HepG2 (cell line): ENCODE measurements around the gene TP53TG5. TPM values are rescaled to one million over a fixed set of nuclear protein-coding genes. Genes with fewer than 3 reads are reported as not detected.
A peak's percentile ranks its signal among the peaks of the same experiment; 100 is the strongest.

Experiments
- CHCHD3 ChIP-seq: sonication (generic); formaldehyde crosslinking; IDR thresholded peaks from 2 replicates; pipeline ENCODE4 v1.8.0; 2022; ENCODE audit warnings: mild to moderate bottlenecking, missing genetic modification reagents, moderate library complexity
- ETV5 ChIP-seq: IDR thresholded peaks from 2 replicates; pipeline ENCODE4 v1.6.1; 2018; ENCODE audit warnings: missing biosample characterization, missing genetic modification reagents, inconsistent platforms, borderline replicate concordance
- KAT7 ChIP-seq: IDR thresholded peaks from 2 replicates; pipeline ENCODE4 v1.6.1; 2018; ENCODE audit warnings: borderline replicate concordance, missing compliant biosample characterization
- MLLT10 ChIP-seq: sonication (generic); formaldehyde crosslinking; IDR thresholded peaks from 2 replicates; pipeline ENCODE4 v1.4.0; 2020; ENCODE audit warnings: missing genetic modification reagents
- MTF2 ChIP-seq: sonication (generic); formaldehyde crosslinking; IDR thresholded peaks from 2 replicates; pipeline ENCODE4 v1.5.0; 2020; ENCODE audit warnings: missing genetic modification reagents, borderline replicate concordance
- MYPOP ChIP-seq: sonication (generic); formaldehyde crosslinking; IDR thresholded peaks from 2 replicates; pipeline ENCODE4 v1.8.1; 2023; ENCODE audit warnings: mild to moderate bottlenecking, moderate library complexity, missing genetic modification reagents
- RCOR2 ChIP-seq: IDR thresholded peaks from 2 replicates; pipeline ENCODE4 v1.6.1; 2016; ENCODE audit warnings: missing biosample characterization, missing genetic modification reagents
- USF2 ChIP-seq, 2 experiments: sonication (generic) in 1 of 2; formaldehyde crosslinking in 1 of 2; IDR thresholded peaks; 2 replicates each; pipeline versions ENCODE4 v1.5.1 to v1.6.1; 2011 to 2020; ENCODE audit warnings: borderline replicate concordance in 1 of 2, low read depth in 1 of 2, low read length in 1 of 2, mild to moderate bottlenecking in 1 of 2, missing genetic modification reagents in 1 of 2, moderate library complexity in 1 of 2
- ZNF224 ChIP-seq: sonication (generic); formaldehyde crosslinking; IDR thresholded peaks from 2 replicates; pipeline ENCODE4 v1.5.0; 2020; ENCODE audit warnings: mild to moderate bottlenecking, missing genetic modification reagents
- ZNF615 ChIP-seq: sonication (generic); formaldehyde crosslinking; IDR thresholded peaks from 2 replicates; pipeline ENCODE4 v1.5.0; 2020; ENCODE audit warnings: mild to moderate bottlenecking, missing genetic modification reagents, borderline replicate concordance
- ZNF761 ChIP-seq: sonication (generic); formaldehyde crosslinking; conservative IDR thresholded peaks from 2 replicates; pipeline ENCODE4 v1.4.0; 2020; ENCODE audit warnings: mild to moderate bottlenecking, missing genetic modification reagents
- polyA plus RNA-seq, 8 experiments: library from polyadenylated mRNA; depleted of rRNA in 3 of 8; stranded (reverse) in 7 of 8; unstranded in 1 of 8; fragments of >200 nt; fragmentation: Illumina TruSeq in 4 of 8; extraction: Trizol in 4 of 8; gene quantifications; 2 replicates each; pipeline versions ENCODE4 v1.2.1 to v1.2.3, GENCODE V29; 2011 to 2016; ENCODE audit warnings: low read depth in 4 of 8, missing spikeins in 1 of 8, mixed read lengths in 1 of 8; ENCODE audit not compliant: insufficient read depth in 1 of 8
- total RNA-seq, 5 experiments: library from RNA; depleted of rRNA; stranded (reverse); fragments of >200 nt; fragmentation: Illumina TruSeq; extraction: Trizol; gene quantifications; 2 replicates each; pipeline ENCODE4 v1.2.3, GENCODE V29; 2016; ENCODE audit warnings: low read depth in 1 of 5
- TF ChIP-seq, protein P1 (sequence below): sonication (generic); formaldehyde crosslinking; IDR thresholded peaks from 2 replicates; pipeline ENCODE4 v1.4.0; 2020; ENCODE audit warnings: mild to moderate bottlenecking, missing genetic modification reagents
- TF ChIP-seq, protein P2 (sequence below): sonication (generic); formaldehyde crosslinking; IDR thresholded peaks from 2 replicates; pipeline ENCODE4 v1.4.0; 2020; ENCODE audit warnings: mild to moderate bottlenecking, missing genetic modification reagents
- TF ChIP-seq, protein P3 (sequence below): sonication (generic); formaldehyde crosslinking; IDR thresholded peaks from 2 replicates; pipeline ENCODE4 v1.4.0; 2020; ENCODE audit warnings: missing genetic modification reagents, mild to moderate bottlenecking, borderline replicate concordance
- TF ChIP-seq, protein P4 (sequence below): sonication (generic); formaldehyde crosslinking; IDR thresholded peaks from 2 replicates; pipeline ENCODE4 v1.4.0; 2020; ENCODE audit warnings: missing genetic modification reagents, mild to moderate bottlenecking, borderline replicate concordance

The TP53TG5 gene
- total and polyA plus RNA-seq, 2 of the 13 experiments (the other 11 are each of a cell fraction or from before 2014, with no cell fraction given) = 0.11 TPM; not detected in 1

DNA sequence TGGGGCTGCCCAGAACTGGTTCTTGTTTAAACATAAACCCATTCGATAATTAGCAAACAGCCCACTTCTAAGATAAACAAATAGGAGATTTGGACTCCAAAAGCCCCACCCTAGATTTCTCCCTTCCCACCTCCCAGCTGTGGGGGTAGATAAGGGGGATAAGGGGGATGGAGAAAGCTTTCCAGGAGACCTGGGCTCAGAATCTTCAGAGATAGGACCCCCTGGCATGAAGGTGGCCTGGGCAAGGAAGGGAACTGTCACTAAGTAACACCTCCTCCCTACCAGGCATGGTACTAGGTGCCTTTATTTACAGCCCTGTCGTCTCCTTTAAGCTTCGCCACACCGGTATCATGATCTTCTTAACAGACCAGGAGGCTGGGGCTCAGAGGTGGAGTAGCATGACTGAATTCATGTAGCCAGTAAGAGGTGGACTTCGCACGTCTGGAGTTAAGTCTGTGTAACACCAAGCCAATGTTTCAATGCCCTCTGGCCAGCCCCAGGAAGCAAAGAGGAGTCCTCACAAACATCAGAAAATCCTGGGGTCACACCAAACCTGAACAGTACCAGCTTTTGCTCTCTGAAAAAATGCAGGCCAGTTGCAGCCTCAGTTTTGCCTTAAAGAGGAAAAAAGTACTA is 34.5 kb downstream of the TP53TG5 start (continued):
- TF ChIP-seq, protein P1, sequence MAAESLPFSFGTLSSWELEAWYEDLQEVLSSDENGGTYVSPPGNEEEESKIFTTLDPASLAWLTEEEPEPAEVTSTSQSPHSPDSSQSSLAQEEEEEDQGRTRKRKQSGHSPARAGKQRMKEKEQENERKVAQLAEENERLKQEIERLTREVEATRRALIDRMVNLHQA (CRISPR knock-in tag) = no peak
- TF ChIP-seq MTF2 (CRISPR knock-in tag) (no peak), ETV5 (CRISPR knock-in tag) (0 out of 2 replicates have a peak, but pooled peaks have one; percentile 11), ZNF761 (no peak), MYPOP (no peak), USF2 (IDR thresholded peaks at IDR 0.05; ENCODE audit: low read depth, low read length) (no peak), USF2 (CRISPR knock-in tag; IDR thresholded peaks at IDR 0.05; ENCODE audit: borderline replicate concordance) (0 out of 2 replicates have a peak, but pooled peaks have one; percentile 22), ZNF615 (no peak), KAT7 (peak; percentile 66; the same call in 1 of the 2 replicates), MLLT10 (CRISPR knock-in tag) (no peak), CHCHD3 (CRISPR knock-in tag) (no peak), RCOR2 (CRISPR knock-in tag) (no peak), ZNF224 (CRISPR knock-in tag) (no peak; the same call in 1 of the 2 replicates)
- TF ChIP-seq, protein P2, sequence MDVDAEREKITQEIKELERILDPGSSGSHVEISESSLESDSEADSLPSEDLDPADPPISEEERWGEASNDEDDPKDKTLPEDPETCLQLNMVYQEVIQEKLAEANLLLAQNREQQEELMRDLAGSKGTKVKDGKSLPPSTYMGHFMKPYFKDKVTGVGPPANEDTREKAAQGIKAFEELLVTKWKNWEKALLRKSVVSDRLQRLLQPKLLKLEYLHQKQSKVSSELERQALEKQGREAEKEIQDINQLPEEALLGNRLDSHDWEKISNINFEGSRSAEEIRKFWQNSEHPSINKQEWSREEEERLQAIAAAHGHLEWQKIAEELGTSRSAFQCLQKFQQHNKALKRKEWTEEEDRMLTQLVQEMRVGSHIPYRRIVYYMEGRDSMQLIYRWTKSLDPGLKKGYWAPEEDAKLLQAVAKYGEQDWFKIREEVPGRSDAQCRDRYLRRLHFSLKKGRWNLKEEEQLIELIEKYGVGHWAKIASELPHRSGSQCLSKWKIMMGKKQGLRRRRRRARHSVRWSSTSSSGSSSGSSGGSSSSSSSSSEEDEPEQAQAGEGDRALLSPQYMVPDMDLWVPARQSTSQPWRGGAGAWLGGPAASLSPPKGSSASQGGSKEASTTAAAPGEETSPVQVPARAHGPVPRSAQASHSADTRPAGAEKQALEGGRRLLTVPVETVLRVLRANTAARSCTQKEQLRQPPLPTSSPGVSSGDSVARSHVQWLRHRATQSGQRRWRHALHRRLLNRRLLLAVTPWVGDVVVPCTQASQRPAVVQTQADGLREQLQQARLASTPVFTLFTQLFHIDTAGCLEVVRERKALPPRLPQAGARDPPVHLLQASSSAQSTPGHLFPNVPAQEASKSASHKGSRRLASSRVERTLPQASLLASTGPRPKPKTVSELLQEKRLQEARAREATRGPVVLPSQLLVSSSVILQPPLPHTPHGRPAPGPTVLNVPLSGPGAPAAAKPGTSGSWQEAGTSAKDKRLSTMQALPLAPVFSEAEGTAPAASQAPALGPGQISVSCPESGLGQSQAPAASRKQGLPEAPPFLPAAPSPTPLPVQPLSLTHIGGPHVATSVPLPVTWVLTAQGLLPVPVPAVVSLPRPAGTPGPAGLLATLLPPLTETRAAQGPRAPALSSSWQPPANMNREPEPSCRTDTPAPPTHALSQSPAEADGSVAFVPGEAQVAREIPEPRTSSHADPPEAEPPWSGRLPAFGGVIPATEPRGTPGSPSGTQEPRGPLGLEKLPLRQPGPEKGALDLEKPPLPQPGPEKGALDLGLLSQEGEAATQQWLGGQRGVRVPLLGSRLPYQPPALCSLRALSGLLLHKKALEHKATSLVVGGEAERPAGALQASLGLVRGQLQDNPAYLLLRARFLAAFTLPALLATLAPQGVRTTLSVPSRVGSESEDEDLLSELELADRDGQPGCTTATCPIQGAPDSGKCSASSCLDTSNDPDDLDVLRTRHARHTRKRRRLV (CRISPR knock-in tag) = no peak
- TF ChIP-seq, protein P3, sequence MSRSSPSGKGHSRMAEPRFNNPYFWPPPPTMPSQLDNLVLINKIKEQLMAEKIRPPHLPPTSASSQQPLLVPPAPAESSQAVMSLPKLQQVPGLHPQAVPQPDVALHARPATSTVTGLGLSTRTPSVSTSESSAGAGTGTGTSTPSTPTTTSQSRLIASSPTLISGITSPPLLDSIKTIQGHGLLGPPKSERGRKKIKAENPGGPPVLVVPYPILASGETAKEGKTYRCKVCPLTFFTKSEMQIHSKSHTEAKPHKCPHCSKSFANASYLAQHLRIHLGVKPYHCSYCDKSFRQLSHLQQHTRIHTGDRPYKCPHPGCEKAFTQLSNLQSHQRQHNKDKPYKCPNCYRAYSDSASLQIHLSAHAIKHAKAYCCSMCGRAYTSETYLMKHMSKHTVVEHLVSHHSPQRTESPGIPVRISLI (CRISPR knock-in tag) = no peak
- TF ChIP-seq, protein P4, sequence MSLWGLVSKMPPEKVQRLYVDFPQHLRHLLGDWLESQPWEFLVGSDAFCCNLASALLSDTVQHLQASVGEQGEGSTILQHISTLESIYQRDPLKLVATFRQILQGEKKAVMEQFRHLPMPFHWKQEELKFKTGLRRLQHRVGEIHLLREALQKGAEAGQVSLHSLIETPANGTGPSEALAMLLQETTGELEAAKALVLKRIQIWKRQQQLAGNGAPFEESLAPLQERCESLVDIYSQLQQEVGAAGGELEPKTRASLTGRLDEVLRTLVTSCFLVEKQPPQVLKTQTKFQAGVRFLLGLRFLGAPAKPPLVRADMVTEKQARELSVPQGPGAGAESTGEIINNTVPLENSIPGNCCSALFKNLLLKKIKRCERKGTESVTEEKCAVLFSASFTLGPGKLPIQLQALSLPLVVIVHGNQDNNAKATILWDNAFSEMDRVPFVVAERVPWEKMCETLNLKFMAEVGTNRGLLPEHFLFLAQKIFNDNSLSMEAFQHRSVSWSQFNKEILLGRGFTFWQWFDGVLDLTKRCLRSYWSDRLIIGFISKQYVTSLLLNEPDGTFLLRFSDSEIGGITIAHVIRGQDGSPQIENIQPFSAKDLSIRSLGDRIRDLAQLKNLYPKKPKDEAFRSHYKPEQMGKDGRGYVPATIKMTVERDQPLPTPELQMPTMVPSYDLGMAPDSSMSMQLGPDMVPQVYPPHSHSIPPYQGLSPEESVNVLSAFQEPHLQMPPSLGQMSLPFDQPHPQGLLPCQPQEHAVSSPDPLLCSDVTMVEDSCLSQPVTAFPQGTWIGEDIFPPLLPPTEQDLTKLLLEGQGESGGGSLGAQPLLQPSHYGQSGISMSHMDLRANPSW (CRISPR knock-in tag) = 0 out of 2 replicates have a peak, but pooled peaks have one; percentile 83
